ENCODE results near the gene LRRD1. TPM values are rescaled to one million over a fixed set of nuclear protein-coding genes. Genes with fewer than 3 reads are reported as not detected.

Gene LRRD1
- total and polyA plus RNA-seq, 9 of the 15 experiments (the other 6 are each of a cell fraction or from before 2014, with no cell fraction given), result 0.07 to 0.15 TPM; not detected in 7

DNA sequence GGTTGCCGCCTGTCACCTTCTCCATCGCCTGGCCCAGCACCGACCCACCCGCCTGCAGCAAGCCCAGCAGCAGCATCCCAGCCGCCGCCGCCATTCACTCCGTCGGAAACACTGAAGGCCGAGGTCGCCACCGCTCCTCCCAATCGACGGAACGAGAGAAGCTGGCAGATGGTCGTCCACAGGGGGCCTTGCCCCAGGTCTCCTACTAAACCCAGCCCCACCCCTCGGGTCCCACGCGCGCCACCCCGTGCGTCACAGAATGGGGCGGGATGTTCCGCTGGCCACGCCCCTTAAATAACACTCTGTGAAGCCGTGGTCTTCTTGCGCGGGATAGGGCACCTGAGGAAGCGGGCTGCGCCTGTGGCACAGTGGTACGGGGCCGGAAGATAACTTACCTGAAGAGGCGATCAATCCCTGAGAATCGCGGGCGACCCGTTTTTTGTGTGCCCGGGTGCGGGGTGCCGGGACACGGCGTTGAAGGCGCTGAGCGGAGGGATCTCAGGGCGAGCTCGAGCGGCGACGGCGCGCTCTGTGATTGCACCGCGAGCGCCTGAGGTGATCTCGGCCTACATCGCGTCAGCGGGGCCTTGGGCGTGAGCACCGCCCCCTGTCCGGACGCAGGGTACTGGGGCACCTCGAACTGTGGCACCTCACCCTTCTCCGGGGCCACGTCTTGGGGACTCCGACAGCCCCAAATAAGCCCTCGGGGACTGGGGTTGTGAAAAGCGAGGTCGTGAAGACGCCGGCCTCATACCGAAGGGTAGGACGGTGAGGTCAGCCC lies 44.5 kb downstream of the LRRD1 start, which contains the start of gene CYP51A1 (continued):
- no peak for TF ChIP-seq MEIS2 (IDR thresholded peaks at IDR 0.05; ENCODE audit: partially characterized antibody)
- TF ChIP-seq ZHX1 (conservative IDR thresholded peaks at IDR 0.05; ENCODE audit: low read length), result no peak; the same call in 1 of the 2 replicates
- no peak for TF ChIP-seq ZNF347 (CRISPR knock-in tag; IDR thresholded peaks at IDR 0.05; ENCODE audit: low read depth)
- peak; percentile 43 for TF ChIP-seq FIP1L1 (IDR thresholded peaks at IDR 0.05; ENCODE audit: low read depth, low read length, poor library complexity, severe bottlenecking)
- TF ChIP-seq FOXK2 (conservative IDR thresholded peaks at IDR 0.05 in 1 of 2, IDR thresholded peaks at IDR 0.05 in 1 of 2; ENCODE audit: low read depth in 2 of 2), result peak; percentile 71 to 81; a peak in 3 of 4 replicates
- TF ChIP-seq ZNF311 (CRISPR knock-in tag; IDR thresholded peaks at IDR 0.05), result 0 out of 2 replicates have a peak, but pooled peaks have one; percentile 36
- TF ChIP-seq HNRNPL (IDR thresholded peaks at IDR 0.05; ENCODE audit: low read depth, low read length), result no peak; the same call in 1 of the 2 replicates
- no peak for TF ChIP-seq ILK (tag; IDR thresholded peaks at IDR 0.05; ENCODE audit: borderline replicate concordance, low read depth)
- no peak for TF ChIP-seq FOXJ3 (CRISPR knock-in tag; IDR thresholded peaks at IDR 0.05)
- peak; percentile 21 for TF ChIP-seq TAL1 (IDR thresholded peaks at IDR 0.05)
- peak; percentile 85 for TF ChIP-seq POLR2H (tag; IDR thresholded peaks at IDR 0.05; ENCODE audit: low read depth)
- TF ChIP-seq PCBP2 (IDR thresholded peaks at IDR 0.05; ENCODE audit: low read depth, low read length, poor library complexity, severe bottlenecking), result no peak
- TF ChIP-seq CHD1 (IDR thresholded peaks at IDR 0.05; ENCODE audit: low read length), result no peak
- peak; percentile 44; the same call in 1 of the 2 replicates for TF ChIP-seq BRD4 (IDR thresholded peaks at IDR 0.05)
- TF ChIP-seq NKRF (IDR thresholded peaks at IDR 0.05; ENCODE audit: borderline replicate concordance), result peak; percentile 83; the same call in 1 of the 2 replicates
- no peak for TF ChIP-seq JUNB (CRISPR knock-in tag; conservative IDR thresholded peaks at IDR 0.05)
- TF ChIP-seq E2F4 (CRISPR knock-in tag; IDR thresholded peaks at IDR 0.05; ENCODE audit: low read depth), result peak; percentile 56; the same call in 1 of the 2 replicates
- no peak for TF ChIP-seq TFAM (CRISPR knock-in tag; conservative IDR thresholded peaks at IDR 0.05)
- TF ChIP-seq NONO (IDR thresholded peaks at IDR 0.05; ENCODE audit: low read depth in 2 of 2, low read length in 1 of 2), result peak; percentile 70 to 75
- no peak; the same call in none of the 2 replicates for TF ChIP-seq ZNF12 (CRISPR knock-in tag; IDR thresholded peaks at IDR 0.05)
- TF ChIP-seq FUS (optimal IDR thresholded peaks at IDR 0.05; ENCODE audit: low read depth, low read length), result peak; percentile 4
- no peak for TF ChIP-seq ZNF212 (CRISPR knock-in tag; IDR thresholded peaks at IDR 0.05)
- no peak for TF ChIP-seq BMI1 (IDR thresholded peaks at IDR 0.05; ENCODE audit: low read length)

Measured in K562 (cell line).